GM19463 (cell line): ENCODE data around the gene TUBGCP2.
"Not testable (repeated sequence)": the region's sequence is repeated elsewhere in the genome, so short reads cannot be mapped to it uniquely, and the experiment has no call there.

Experiments used
- ATAC-seq: cut with Tn5 transposase; IDR thresholded peaks from one replicate; pipeline ENCODE4 v1.9.1; 2021; ENCODE audit warnings: mild to moderate bottlenecking, moderate library complexity; ENCODE audit not compliant: unreplicated experiment

TUBGCP2 gene

DNA sequence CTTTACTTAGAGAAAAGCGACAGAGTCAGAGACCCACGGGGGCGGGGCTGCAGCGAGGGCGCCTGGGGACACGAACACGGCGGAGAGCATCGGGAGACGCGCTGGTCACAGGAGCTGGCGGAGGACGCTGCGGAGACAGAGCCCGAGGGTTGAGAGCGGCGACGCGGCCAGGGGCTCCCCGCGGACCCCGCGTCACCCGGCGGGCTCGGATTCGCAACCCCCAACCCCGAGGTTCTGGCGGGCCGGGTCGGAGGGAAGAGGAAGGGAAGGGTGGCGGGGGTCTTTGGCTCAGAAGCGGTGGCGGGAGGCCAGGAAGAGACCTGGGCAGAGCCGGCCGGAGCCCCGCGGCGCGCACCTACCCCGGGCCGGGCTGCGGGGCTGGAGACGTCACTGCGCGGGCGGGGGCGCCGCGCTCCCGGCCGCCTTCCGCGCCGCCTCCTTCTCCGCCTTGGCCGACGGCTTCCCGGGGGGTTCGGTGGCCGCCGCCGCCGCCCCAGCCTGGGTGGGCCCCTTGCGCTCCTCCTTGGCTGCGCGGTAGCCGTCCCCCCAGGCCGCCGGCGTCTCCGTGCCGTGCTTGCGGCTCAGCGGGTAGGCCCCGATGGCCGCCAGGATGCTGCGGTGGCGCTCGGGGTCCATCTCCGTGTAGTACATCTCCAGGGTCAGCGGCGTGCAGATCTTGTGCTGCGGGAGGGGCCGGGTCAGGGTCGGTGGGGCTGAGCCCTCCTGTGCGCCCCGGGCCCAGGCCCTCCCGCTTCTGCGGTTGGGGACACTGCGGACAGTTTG, 17.0 kb upstream of the TUBGCP2 start:
- no peak for ATAC-seq

DNA sequence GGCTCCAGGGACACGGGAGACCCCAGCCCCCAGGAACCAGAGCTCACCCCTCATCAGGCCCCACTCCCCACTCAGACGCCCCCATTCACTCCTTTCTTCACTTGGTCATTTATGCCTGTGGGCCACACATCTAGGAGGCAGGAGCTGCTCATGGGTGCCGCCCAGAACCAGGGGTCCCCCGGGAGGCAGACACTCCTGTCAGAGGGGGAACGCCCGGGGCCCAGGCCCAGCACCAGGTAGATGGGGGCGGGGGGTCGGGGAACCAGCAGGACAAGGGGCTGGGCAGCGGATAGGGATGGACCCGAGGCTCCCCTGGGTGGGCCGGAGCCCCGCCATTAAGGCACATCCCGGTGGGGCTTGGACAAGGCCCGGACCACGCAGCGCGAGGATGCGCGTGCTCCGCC, 16.2 kb upstream of the TUBGCP2 start:
- no peak for ATAC-seq

DNA sequence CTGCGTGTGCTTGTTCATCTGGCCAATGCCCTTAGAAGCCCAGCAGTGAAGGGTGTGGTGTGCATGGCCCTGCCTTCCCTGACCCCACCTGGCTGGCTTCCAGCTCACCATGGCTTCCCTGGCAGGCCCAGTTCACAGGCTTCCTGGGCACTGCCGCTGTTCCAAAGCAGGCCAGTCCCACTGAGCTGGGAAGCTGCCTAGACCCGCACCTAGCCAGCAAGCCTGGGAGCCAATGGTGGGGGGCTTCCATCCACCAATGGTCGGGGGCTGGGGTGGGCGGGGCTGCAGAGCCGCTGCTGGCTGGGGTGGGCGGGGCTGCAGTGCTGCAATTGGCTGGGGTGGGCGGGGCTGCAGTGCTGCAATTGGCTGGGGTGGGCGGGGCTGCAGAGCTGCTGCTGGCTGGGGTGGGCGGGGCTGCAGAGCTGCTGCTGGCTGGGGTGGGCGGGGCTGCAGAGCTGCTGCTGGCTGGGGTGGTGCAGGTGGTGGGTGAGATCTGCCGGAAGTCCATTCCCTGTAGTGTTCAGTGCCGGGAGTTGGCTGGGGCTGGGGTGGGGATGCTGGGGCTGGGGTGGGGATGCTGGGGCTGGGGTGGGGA, 15.6 kb upstream of the TUBGCP2 start:
- no peak for ATAC-seq

DNA sequence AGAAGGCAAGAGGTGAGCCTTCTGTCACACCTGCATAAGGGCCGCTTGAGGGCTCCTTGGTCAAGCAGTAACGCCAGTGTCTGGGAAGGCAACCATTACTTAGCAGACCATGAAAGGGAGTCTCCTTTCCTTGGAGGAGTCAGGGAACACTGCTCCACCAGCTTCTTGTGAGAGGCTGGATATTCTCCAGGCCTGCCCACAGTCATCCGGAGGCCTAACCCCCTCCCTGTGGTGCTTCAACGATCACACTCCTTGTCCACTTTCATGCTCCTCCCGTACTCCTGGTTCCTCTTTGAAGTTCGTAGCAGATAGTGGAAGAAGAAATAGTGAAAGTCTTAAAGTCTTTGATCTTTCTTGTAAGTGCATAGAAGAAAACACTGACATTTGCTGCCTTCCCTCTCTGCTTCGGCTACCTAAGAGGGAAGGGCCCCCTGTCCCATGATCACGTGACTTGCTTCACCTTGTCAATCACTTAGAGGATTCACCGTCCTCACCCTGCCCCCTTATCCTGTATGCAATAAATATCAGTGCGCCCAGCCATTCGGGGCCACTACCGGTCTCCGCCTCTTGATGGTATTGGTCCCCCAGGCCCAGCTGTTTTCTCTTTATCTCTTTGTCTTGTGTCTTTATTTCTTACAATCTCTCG, 13.5 kb upstream of the TUBGCP2 start:
- ATAC-seq: not testable (repeated sequence)

DNA sequence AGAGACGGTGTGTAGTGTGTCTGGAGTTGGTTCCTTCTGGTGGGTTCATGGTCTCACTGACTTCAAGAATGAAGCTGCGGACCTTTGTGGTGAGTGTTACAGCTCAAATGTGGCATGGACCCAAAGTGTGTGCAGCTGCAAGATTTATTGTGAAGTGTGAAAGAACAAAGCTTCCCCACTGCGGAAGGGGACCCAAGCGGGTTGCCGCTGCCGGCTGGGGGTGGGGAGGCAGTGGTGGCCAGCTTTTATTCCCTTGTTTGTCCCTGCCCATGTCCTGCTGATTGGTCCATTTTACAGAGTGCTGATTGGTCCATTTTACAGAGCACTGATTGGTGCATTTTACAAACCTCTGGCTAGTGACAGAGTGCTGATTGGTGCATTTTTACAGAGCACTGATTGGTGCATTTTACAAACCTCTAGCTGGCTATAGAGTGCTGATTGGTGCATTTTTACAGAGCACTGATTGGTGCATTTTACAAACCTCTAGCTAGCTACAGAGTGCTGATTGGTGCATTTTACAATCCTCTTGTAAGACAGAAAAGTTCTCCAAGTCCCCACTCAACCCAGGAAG, 12.3 kb upstream of the TUBGCP2 start:
- ATAC-seq: not testable (repeated sequence)

DNA sequence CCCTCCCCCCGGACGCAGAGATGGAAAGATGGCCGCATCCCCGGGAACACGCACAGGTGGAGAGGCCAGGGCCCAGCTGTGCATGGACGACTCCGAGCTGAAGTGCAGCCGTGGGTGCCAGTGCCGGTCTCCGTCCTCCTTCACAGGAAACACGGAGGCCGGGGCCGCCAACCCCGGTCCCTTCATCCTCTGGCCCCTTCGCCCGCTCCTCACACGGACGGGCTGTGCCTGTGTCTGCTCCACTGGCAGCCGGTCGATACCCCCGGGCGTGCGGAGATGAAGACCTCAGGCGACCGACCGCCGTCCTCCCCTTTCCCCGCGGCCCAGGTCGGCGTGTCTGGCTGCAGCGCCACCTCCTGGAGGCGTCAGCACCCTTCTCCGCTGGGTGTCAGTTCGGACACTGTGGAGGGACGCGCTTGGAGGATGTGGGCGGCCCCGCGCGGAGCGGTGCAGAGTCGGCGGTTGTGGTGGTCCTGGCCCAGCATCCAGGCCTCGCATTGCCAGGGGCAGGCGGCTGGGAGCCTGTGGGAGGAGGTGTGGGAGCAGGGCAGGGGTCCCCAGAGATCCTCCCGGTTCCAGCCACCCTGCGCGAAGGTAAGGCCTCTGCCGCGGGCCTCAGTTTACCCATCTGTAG, 9.9 kb upstream of the TUBGCP2 start:
- ATAC-seq: peak; percentile 79

DNA sequence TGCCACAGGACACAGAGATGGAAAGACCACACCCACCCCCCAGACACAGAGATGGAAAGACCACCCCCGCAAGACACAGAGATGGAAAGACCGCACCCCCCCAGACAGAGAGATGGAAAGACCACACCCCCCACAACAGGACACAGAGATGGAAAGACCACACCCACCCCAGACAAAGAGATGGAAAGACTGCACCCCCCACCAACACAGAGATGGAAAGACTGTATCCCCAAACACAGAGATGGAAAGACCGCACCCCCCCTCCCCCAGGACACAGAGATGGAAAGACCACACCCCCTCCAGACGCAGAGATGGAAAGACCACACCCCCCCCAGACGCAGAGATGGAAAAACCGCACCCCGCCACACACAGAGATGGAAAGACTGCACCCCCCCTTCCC, 8.1 kb upstream of the TUBGCP2 start:
- no peak for ATAC-seq

DNA sequence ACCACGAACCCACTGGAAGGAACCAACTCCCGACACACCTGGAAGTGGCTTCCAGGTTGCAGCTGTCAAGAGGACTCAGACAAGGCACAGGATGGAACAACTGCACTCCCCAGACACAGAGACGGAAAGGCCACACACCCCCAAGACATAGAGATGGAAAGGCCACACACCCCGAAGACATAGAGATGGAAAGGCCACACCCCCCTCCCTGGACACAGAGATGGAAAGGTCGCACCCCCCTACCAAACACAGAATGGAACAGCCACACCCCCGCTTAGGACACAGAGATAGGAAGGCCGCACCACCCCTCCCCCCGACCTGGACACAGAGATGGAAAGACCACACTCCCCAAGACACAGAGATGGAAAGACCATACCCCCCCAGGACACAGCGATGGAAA, 7.6 kb upstream of the TUBGCP2 start:
- ATAC-seq: no peak

DNA sequence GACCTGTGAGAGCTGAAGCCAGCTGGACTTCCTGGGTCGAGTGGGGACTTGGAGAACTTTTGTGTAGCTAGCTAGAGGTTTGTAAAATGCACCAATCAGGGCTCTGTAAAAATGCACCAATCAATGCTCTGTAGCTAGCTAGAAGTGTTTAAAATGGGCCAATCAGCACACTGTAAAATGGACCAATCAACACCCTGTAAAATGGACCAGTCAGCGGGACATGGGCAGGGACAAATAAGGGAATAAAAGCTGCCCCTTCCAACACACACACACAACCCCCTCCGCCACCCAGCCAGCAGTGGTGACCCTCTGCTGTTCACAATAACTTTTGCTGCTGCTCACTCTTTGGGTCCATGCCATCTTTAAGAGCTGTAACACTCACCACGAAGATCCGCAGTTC, 7.2 kb upstream of the TUBGCP2 start:
- ATAC-seq: no peak

DNA sequence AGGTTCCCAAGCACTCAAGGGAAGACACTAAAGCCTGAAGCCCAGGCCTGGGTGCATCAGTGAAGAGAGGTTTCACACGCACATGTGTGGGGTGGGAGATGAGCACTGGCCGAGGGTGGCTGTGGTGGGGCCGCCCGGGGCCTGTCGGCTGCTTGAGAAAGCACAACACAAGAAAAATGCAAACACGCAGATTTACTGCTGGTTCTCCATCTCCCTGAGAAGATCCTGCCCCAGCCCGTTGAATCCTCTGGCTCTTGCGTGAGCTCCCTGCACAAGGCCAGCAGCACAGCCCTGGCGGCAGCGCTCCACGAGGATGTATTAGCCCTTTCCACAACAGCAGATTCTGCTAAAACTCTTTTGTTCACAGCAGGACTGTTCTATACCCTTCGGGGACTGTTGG, 6.2 kb upstream of the TUBGCP2 start:
- ATAC-seq: no peak

DNA sequence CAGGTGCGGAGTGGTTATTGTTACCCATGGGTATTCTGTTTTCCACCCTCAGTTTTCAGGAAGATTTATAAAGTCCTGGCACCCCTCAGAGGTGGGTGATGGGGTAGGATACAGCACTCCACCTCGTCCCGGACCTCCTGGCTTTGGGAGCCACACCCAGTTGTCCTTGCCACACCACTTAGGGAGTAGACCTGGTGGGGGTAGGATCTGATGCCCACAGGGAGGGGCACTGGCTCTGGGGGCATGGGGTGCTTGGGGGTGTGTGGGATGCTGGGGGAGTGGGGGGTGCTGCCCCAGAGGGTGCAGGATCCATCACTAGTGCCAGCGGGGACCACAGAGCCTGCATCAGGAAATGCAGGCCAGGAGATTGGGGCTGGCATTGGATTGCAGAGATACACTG, 4.5 kb upstream of the TUBGCP2 start:
- ATAC-seq: no peak

DNA sequence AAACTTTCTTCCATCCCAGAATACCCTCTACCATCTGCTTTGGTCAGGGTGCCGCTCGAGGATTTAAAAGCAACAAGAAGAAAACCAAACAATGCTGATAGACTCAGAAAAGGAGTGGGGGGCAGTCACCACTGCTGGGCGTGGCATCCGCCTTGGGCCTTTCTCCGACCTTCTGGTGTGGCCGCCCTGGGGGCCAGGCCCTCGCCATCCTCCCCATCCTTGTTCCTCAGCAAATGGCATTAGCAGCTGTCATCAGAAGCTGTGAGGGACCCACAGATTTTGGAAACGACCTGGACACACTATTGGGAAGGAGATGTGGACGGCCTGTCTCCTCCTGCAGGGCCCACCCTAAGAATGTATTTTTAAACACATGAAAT, 4.1 kb upstream of the TUBGCP2 start:
- ATAC-seq: no peak

DNA sequence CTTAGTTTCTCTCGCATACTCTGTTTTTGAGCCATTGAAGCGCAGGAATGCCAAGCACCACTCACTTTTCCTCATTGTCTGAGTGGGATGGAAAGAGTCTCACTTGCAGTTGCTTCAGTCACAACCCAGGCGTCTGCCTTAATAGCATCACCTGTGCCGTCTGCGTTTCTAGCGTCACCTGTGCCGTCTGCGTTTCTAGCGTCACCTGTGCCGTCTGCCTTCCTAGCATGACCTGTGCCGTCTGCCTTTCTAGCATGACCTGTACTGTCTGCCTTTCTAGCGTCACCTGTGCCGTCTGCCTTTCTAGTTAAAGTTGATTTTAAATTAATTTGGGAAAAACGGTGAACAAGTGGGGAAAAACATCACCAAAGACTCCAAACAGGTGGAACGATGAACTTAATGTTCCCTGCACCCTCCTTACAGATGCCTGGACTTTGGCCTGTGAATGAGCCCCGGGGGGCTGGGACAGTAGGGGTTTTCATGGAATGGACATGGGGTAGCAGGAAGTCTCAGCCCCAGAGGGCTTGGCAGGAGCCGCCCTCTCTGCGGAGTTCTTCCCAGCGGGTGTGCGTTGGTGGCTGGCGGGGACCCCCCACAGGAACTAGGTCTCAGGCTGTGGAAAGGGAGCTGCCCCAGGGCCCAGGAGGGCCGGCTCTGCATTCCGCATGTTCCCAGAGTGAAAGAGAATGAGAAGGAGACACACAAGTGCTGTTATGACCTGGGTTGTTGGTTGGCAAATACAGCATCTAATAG, 3.5 kb upstream of the TUBGCP2 start:
- ATAC-seq: no peak

DNA sequence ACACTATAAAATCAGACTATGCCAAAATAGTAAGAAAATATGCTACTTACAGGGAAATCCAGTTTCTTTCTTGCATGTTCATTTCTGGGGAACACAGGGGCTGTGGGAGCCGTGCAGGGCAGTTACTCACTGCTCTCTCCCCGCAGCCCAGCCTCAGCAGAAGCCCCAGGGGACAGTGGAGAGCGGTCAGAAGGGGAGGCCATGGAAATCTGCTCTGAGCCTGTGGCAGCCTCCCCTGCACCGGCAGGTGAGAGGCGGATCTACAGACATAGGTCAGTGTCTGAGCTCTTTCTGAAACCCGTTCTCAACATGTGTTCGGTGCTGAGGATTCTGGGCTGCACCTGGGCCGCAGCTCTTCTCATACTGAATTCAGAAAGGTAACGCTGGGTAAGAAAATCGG, 2.9 kb upstream of the TUBGCP2 start:
- no peak for ATAC-seq

DNA sequence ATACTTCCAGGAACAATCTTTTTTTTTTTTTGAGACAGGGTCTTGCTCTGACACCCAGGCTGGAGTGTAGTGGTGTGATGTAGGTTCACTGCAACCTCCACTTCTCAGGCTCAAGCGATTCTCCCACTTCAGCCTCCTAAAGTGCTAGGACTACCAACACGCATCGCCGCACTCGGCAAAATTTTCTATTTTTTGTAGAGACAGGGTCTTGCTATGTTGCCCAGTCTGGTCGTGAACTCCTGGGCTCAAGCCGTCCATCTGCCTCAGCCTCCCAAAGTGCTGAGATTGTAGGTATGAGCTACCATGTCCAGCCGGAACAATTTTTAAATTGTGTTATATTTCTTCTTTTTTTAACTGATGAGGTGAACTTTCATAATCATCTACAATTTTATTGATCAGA, 2.1 kb upstream of the TUBGCP2 start:
- ATAC-seq: no peak

DNA sequence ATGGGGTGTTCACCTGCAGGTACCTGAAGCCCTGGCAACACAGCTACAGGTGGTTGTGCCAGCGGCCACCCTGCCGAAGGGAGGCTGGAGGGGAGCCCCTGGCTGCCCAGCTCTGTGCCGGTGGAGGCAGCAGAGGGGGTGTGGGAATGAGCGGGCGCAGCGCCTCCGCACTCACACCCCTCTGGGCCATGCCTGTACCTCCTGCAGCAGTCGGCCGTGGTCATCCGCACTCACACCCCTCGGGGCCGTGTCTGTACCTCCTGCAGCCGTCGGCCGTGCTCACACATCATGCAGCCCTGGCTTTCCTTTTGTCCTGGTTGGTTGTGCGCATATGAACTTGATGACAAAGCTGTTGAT, 1.7 kb upstream of the TUBGCP2 start:
- ATAC-seq: no peak

DNA sequence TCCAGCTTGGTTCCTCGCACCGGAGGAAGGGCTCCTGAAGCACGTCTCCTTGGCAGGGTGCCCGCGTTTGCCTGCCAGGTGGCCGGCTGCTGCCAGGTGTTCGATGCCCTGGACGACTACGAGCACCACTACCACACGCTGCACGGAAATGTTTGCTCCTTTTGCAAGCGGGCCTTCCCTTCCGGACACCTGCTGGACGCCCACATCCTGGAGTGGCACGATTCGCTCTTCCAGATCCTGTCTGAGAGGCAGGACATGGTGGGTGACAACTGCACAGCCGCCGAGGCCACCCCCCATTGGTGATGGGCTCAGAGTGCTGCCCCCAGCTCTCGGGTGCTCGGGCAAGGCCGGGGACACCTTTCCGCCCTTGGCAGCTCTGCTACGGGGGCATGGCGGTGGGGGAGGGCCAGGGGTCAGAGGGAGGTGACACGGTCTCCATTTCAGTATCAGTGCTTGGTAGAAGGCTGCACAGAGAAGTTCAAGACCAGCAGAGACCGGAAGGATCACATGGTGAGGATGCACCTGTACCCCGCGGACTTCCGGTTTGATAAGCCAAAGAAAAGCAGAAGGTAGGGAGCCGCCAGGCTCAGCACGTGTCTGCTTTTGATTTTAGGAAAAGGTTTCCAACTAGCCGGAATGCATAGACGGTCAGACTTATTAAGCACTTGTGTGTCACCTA, 1.2 kb upstream of the TUBGCP2 start:
- no peak for ATAC-seq

DNA sequence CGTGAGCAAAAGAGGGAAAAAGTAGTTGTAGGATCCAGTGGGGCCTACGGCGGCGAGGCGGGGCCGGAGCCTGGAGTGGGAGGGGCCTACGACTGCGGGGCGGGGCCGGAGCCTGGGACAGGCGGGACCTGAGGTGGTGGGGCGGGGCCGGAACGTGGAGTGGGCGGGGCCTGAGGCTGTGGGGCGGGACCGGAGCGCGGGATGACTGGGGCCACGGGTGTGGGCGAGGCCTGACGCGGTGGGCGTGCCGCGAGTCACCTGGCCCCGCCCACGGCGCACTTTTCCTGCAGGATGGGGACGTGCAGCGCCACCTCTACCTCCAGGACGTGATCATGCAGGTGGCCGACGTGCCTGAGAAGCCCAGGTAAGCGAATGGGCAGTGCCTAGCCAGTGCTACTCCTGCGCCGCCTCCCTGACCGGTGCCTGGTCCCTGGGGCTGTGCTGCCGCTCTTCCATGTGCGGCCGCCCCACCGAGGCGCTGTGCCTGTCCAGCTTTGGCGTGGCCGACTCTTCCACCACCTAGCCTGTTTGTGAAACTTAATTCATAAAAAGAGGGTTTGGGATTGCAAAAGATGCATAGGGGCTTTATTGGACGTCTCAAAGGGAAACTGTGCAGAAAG, 538 bp upstream of the TUBGCP2 start:
- peak; percentile 79 for ATAC-seq

DNA sequence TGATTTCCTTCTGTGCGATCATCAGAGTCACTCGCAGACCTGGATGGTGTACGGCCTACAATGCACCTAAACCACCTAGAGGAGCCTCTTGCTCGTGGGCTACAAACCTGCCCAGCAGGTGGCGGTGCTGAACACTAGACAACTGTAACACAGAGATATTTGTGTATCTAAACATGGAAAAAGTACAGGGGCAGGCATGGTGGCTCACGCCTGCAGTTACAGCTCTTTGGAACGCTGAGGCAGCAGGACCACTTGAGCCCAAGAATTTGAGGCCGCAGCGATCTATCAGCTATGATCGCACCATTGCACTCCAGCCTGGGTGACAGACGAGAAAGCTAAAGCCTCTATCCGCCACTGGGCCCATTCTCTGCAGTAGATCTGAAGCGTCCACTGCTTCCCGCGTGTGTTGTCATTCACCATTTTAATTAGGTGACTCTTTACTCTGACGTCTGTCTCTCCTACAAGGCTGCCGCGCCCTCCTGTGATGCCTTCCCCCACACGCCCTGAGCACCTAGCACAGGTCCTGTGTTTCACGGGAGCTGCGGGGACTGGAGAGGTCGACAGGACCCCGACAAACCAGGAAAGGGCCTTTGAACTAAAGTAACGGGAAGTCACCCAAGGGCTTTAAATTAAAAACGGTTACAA, 774 bp downstream of the TUBGCP2 start:
- ATAC-seq: peak; percentile 30
